ENCODE measurements around the gene IQCK.

GRCh38 chr16:19810817-19811731 is 93.0 kb downstream of the IQCK start:
- TF ChIP-seq CTCF (IDR thresholded peaks at IDR 0.05) (no peak), POLR2A (IDR thresholded peaks at IDR 0.05) (no peak)

Measured in testis (tissue), 2 donors.